Loucy (cell line): ENCODE measurements around the gene SFXN5.

Experiments used
- H2AFZ ChIP-seq: fragments of 200-600 bp; sonication (generic); 2 replicates; pipeline ENCODE4 v1.6.0; 2016; ENCODE audit warnings: antibody characterized with exemption, mild to moderate bottlenecking, low read length, moderate library complexity
- H3F3A ChIP-seq: fragments of 200-600 bp; 2 replicates; pipeline ENCODE4 v1.6.0; 2016; ENCODE audit warnings: antibody characterized with exemption, low read depth, mild to moderate bottlenecking
- H3K27me3 ChIP-seq: fragments of 200-600 bp; sonication (generic); 2 replicates; pipeline ENCODE4 v1.6.1; 2014; ENCODE audit warnings: low read length, mild to moderate bottlenecking; ENCODE audit not compliant: insufficient read depth, poor library complexity, severe bottlenecking
- H3K36me3 ChIP-seq: fragments of 200-600 bp; sonication (generic); 2 replicates; pipeline ENCODE4 v1.6.1; 2016; ENCODE audit warnings: low read length; ENCODE audit not compliant: insufficient read depth
- H3K4me1 ChIP-seq: fragments of 200-600 bp; sonication (generic); 2 replicates; pipeline ENCODE4 v1.5.1; 2014; ENCODE audit warnings: low read length, mild to moderate bottlenecking; ENCODE audit not compliant: insufficient read depth, poor library complexity, severe bottlenecking
- H3K4me2 ChIP-seq: fragments of 200-600 bp; sonication (generic); 2 replicates; pipeline ENCODE4 v1.6.0; 2014; ENCODE audit warnings: antibody characterized with exemption, low read length, low read depth, mild to moderate bottlenecking; ENCODE audit not compliant: poor library complexity, severe bottlenecking
- H3K4me3 ChIP-seq: fragments of 200-600 bp; sonication (generic); 2 replicates; pipeline ENCODE4 v1.5.1; 2014; ENCODE audit warnings: low read length, mild to moderate bottlenecking, mixed read lengths; ENCODE audit not compliant: poor library complexity, severe bottlenecking
- H3K79me2 ChIP-seq: fragments of 200-600 bp; sonication (generic); 2 replicates; pipeline ENCODE4 v1.6.1; 2014; ENCODE audit warnings: low read length; ENCODE audit not compliant: insufficient read depth
- H3K9ac ChIP-seq: fragments of 200-600 bp; sonication (generic); 2 replicates; pipeline ENCODE4 v1.6.0; 2014; ENCODE audit warnings: mild to moderate bottlenecking, low read depth, low read length, moderate library complexity; ENCODE audit not compliant: poor library complexity, severe bottlenecking
- H3K9me2 ChIP-seq: fragments of 200-600 bp; sonication (generic); replicated peaks from 2 replicates; pipeline ENCODE4 v1.6.1; 2016; ENCODE audit warnings: low read depth, low read length, mixed read lengths
- H3K9me3 ChIP-seq: fragments of 200-600 bp; sonication (generic); 2 replicates; pipeline ENCODE4 v1.6.1; 2014; ENCODE audit warnings: mild to moderate bottlenecking, antibody characterized with exemption, low read length, low read depth; ENCODE audit not compliant: insufficient read depth
- H4K20me1 ChIP-seq: fragments of 200-600 bp; sonication (generic); 2 replicates; pipeline ENCODE4 v1.6.0; 2014; ENCODE audit warnings: antibody characterized with exemption, low read length, mild to moderate bottlenecking; ENCODE audit not compliant: insufficient read depth, poor library complexity, severe bottlenecking
- EZH2phosphoT487 ChIP-seq: fragments of 200-600 bp; IDR thresholded peaks from 2 replicates; pipeline ENCODE4 v1.6.1; 2018; ENCODE audit warnings: antibody characterized with exemption, mild to moderate bottlenecking, moderate library complexity, borderline replicate concordance
- TF ChIP-seq, protein P1 (sequence below): fragments of 200-600 bp; sonication (generic); conservative IDR thresholded peaks from 2 replicates; pipeline ENCODE4 v1.5.1; 2014; ENCODE audit warnings: mild to moderate bottlenecking, antibody characterized with exemption, low read length

The SFXN5 gene

GRCh38 chr2:72996117-72996502, 75.4 kb downstream of the SFXN5 start:
- TF ChIP-seq, protein P1, sequence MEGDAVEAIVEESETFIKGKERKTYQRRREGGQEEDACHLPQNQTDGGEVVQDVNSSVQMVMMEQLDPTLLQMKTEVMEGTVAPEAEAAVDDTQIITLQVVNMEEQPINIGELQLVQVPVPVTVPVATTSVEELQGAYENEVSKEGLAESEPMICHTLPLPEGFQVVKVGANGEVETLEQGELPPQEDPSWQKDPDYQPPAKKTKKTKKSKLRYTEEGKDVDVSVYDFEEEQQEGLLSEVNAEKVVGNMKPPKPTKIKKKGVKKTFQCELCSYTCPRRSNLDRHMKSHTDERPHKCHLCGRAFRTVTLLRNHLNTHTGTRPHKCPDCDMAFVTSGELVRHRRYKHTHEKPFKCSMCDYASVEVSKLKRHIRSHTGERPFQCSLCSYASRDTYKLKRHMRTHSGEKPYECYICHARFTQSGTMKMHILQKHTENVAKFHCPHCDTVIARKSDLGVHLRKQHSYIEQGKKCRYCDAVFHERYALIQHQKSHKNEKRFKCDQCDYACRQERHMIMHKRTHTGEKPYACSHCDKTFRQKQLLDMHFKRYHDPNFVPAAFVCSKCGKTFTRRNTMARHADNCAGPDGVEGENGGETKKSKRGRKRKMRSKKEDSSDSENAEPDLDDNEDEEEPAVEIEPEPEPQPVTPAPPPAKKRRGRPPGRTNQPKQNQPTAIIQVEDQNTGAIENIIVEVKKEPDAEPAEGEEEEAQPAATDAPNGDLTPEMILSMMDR = no peak
- no peak for TF ChIP-seq EZH2phosphoT487
- H3K4me2 ChIP-seq = no peak overlapping the region
- H4K20me1 ChIP-seq = no peaks in the 10 kb centered on the region
- no peaks in the 10 kb centered on the region for H3K9me2 ChIP-seq
- H3K27me3 ChIP-seq = no peaks in the 10 kb centered on the region
- H3K9ac ChIP-seq = no peak overlapping the region
- no peaks in the 10 kb centered on the region; the same call in 1 of the 2 replicates for H3K36me3 ChIP-seq
- no peaks in the 10 kb centered on the region for H3F3A ChIP-seq
- H3K4me3 ChIP-seq = no peak overlapping the region
- no peaks in the 10 kb centered on the region for H3K9me3 ChIP-seq
- H3K79me2 ChIP-seq = no peaks in the 10 kb centered on the region
- no peaks in the 10 kb centered on the region for H3K4me1 ChIP-seq
- no peak overlapping the region for H2AFZ ChIP-seq

DNA sequence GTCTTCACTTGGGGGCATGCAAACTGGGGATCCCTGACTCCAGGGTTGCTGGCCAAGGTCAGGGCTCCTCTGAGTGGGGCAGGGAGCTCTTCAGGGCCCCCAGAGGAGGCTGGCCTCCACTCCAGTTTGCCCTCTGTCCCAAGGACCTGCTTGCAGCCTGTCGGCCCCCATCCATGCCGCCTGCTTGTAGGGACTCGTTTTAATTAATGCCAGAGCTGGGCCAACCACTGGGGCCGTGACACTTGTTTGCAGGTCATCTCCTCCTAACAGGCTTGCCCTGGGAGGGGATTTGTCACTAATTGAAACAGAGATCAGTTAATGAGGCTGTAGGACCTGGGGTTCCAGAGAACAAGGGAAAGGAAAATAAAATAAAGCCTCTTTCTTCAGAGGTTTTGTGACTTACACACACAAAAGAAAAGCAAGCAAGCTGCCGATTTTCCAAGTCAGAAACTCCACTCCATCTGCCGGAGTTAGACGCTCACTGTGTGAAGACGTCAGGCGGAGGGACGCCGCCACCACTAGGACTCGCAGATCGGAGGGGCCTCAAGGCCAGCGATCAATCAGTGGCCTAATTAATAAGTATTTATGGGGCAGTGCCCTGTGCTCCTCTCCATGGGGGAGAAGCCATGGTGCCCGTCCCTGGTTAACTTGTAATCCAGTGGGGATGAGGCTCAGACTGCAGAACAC, 75.9 kb downstream of the SFXN5 start:
- TF ChIP-seq, protein P1 = no peak
- no peak for TF ChIP-seq EZH2phosphoT487
- Histone ChIP-seq H3K27me3 (no peaks in the 10 kb centered on the region), H3K4me1 (no peaks in the 10 kb centered on the region), H3K9me2 (no peaks in the 10 kb centered on the region), H4K20me1 (no peaks in the 10 kb centered on the region), H3K4me2 (no peak overlapping the region), H3K79me2 (no peaks in the 10 kb centered on the region), H2AFZ (no peak overlapping the region), H3K9ac (no peak overlapping the region), H3K4me3 (no peak overlapping the region), H3F3A (no peaks in the 10 kb centered on the region), H3K9me3 (no peaks in the 10 kb centered on the region), H3K36me3 (no peaks in the 10 kb centered on the region; the same call in 1 of the 2 replicates)

GRCh38 chr2:72994991-72995380, 76.5 kb downstream of the SFXN5 start:
- no peak overlapping the region for H2AFZ ChIP-seq
- H3K9me3 ChIP-seq = no peaks in the 10 kb centered on the region
- H3F3A ChIP-seq = no peaks in the 10 kb centered on the region
- H3K27me3 ChIP-seq = no peaks in the 10 kb centered on the region
- H3K36me3 ChIP-seq = no peaks in the 10 kb centered on the region; the same call in 1 of the 2 replicates
- H3K9ac ChIP-seq = no peak overlapping the region
- H4K20me1 ChIP-seq = no peaks in the 10 kb centered on the region
- no peak for TF ChIP-seq EZH2phosphoT487
- TF ChIP-seq, protein P1 = no peak
- H3K9me2 ChIP-seq = no peaks in the 10 kb centered on the region
- H3K4me1 ChIP-seq = no peaks in the 10 kb centered on the region
- H3K4me2 ChIP-seq = no peak overlapping the region
- H3K4me3 ChIP-seq = no peak overlapping the region
- no peaks in the 10 kb centered on the region for H3K79me2 ChIP-seq
